Renal pelvis (tissue), 4 donors: Measurements from ENCODE around the gene TSPO. TPM values are rescaled to one million over a fixed set of nuclear protein-coding genes. Genes with fewer than 3 reads are reported as not detected.
"Not testable (repeated sequence)": the region's sequence is repeated elsewhere in the genome, so short reads cannot be mapped to it uniquely, and the experiment has no call there.

Experiments used
- DNase-seq: peaks from one replicate; pipeline ENCODE4 v3.0.0-alpha.2; 2013
- polyA plus RNA-seq, 3 donors: library from polyadenylated mRNA; unstranded; fragments of 120-200 nt; gene quantifications; one replicate each; pipeline ENCODE4 v1.2.1, GENCODE V29; 2013; ENCODE audit not compliant: insufficient read length in 3 of 3

TSPO gene
- polyA plus RNA-seq, 3 donors: 28.5 to 30.5 (median 30.0) TPM

GRCh38 chr22:43127166-43127908, 24.0 kb upstream of the TSPO start:
- no peak for DNase-seq

GRCh38 chr22:43128116-43128515, 23.2 kb upstream of the TSPO start:
- no peak for DNase-seq

- DNase-seq: no peak
Measured at GRCh38 chr22:43128928-43129424, 22.4 kb upstream of the TSPO start.

GRCh38 chr22:43129426-43130425, 21.6 kb upstream of the TSPO start:
- DNase-seq: no peak

- no peak for DNase-seq
Measured at GRCh38 chr22:43131773-43132501, 19.4 kb upstream of the TSPO start.

- no peak for DNase-seq
Measured at GRCh38 chr22:43133401-43133800, 18.0 kb upstream of the TSPO start.

GRCh38 chr22:43134553-43134952, 16.8 kb upstream of the TSPO start:
- DNase-seq: no peak

- DNase-seq: no peak
Measured at GRCh38 chr22:43135565-43135964, 15.8 kb upstream of the TSPO start.

- no peak for DNase-seq
Measured at GRCh38 chr22:43136255-43136654, 15.1 kb upstream of the TSPO start.

GRCh38 chr22:43136801-43137200, 14.6 kb upstream of the TSPO start:
- DNase-seq: no peak

GRCh38 chr22:43142880-43143562, 8.3 kb upstream of the TSPO start, which contains the start of gene MCAT:
Gene MCAT (minus strand): TSS chr22:43143398. CDS start chr22:43143348, 50 bp downstream.
- DNase-seq: peak; percentile 85

- no peak for DNase-seq
Measured at GRCh38 chr22:43144949-43145348, 6.4 kb upstream of the TSPO start.

- not testable (repeated sequence) for DNase-seq
Measured at GRCh38 chr22:43145371-43145770, 6.0 kb upstream of the TSPO start.

GRCh38 chr22:43146332-43146731, 5.0 kb upstream of the TSPO start:
- DNase-seq: not testable (repeated sequence)

- DNase-seq: no peak
Measured at GRCh38 chr22:43147821-43148220, 3.5 kb upstream of the TSPO start.

GRCh38 chr22:43148581-43148980, 2.8 kb upstream of the TSPO start:
- no peak for DNase-seq

GRCh38 chr22:43150731-43151206, 590 bp upstream of the TSPO start:
- no peak for DNase-seq

- DNase-seq: no peak
Measured at GRCh38 chr22:43152003-43152356, 621 bp downstream of the TSPO start.

- DNase-seq: no peak
Measured at GRCh38 chr22:43152357-43153071, 1.2 kb downstream of the TSPO start.

GRCh38 chr22:43153899-43154298, 2.5 kb downstream of the TSPO start:
- DNase-seq: no peak
